Gastrocnemius medialis (tissue), 4 donors: ENCODE measurements around the gene DAPK3.
"Not testable (repeated sequence)": the region's sequence is repeated elsewhere in the genome, so short reads cannot be mapped to it uniquely, and the experiment has no call there.

Experiments
- CTCF ChIP-seq, 5 experiments: fragments of 450-650 bp in 3 of 5; fragments of 200-600 bp in 2 of 5; sonication (generic) in 2 of 5; IDR thresholded peaks in 4 of 5; conservative IDR thresholded peaks in 1 of 5; 1 replicate in 4 of 5; 2 replicates in 1 of 5; pipeline ENCODE4 v1.5.1; 2016 to 2019; ENCODE audit warnings: antibody characterized with exemption in 5 of 5, mild to moderate bottlenecking in 3 of 5, moderate library complexity in 3 of 5
- POLR2A ChIP-seq, 2 donors: fragments of 450-650 bp; IDR thresholded peaks; one replicate each; pipeline ENCODE4 v1.6.1; 2017; ENCODE audit warnings: antibody characterized with exemption in 2 of 2, mild to moderate bottlenecking in 2 of 2, moderate library complexity in 2 of 2

- not testable (repeated sequence) for TF ChIP-seq POLR2A (IDR thresholded peaks at IDR 0.05); CTCF (IDR thresholded peaks at IDR 0.05 in 4 of 5, conservative IDR thresholded peaks at IDR 0.05 in 1 of 5)
These were observed 15.6 kb downstream of the DAPK3 start for GRCh38 chr19:3955276-3955675.
